Cardiac septum (tissue), 1 donor: ENCODE data around the gene CHCHD5. TPM values are rescaled to one million over a fixed set of nuclear protein-coding genes. Genes with fewer than 3 reads are reported as not detected.
"Not testable (repeated sequence)": the region's sequence is repeated elsewhere in the genome, so short reads cannot be mapped to it uniquely, and the experiment has no call there.

ENCODE experiments used
- DNase-seq: peaks from one replicate; pipeline ENCODE4 v3.0.0-alpha.2; 2020; ENCODE audit warnings: low spot score
- intact Hi-C: fragments of 100-400 bp; cut with DNase I; formaldehyde crosslinking; loops from one replicate; pipeline ENCODE4 v1.14.0; 2022
- long read RNA-seq: library from polyadenylated mRNA; unstranded; transcript quantifications from one replicate; pipeline ENCODE4 v2.0.0, GENCODE V29; 2021
- total RNA-seq: library from RNA; stranded (reverse); fragmentation: NEBNext Ultra II Directional; extraction: Animal tissue kit (Norgen Biotek cat#: 25700); gene quantifications from one replicate; pipeline ENCODE4 v1.2.1, GENCODE V29; 2021
- donor health status: DM: no; HTN: no; CAD: no.

Gene CHCHD5
- total RNA-seq = 24.9 TPM
- long read RNA-seq, partial matches to known transcripts = 1 of 12 reads
- long read RNA-seq, other reads (novel, unspliced or antisense) = 9 of 12 reads

- DNase-seq = peak; percentile 97
- intact Hi-C loops = loop anchor here (1.0 to 5.0 kb wide), 3 partner anchors 42 to 327 kb away; partner anchors contain the start of genes POLR1B and ZC3H8
Measured at GRCh38 chr2:112584134-112584890, at the start of gene CHCHD5. Gene CHCHD5, plus strand, starts transcription at chr2:112584609. Its CDS starts 39 bp downstream, at chr2:112584648.

DNA sequence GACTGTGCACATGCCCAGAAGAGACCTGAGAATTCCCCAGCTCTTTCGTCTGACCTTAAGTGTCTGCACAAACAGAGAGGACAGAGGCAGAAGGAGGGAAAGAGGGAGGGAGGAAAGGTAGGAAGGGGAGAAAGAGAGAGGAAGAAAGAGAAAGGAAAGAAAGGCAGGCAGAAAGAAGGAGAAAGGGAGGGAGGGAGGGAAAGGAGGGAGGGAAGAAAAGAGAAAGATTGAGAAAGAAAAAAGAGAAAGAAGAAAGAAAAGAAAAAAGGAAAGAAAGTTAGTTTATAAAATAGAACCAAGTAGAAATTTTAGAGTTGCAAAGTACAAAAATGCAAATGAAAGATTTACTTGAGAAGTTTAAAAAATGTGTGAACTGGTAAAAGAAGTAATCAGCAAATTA lies 49.6 kb upstream of the CHCHD5 start:
- no peak for DNase-seq
- intact Hi-C loops = no loop called here

DNA sequence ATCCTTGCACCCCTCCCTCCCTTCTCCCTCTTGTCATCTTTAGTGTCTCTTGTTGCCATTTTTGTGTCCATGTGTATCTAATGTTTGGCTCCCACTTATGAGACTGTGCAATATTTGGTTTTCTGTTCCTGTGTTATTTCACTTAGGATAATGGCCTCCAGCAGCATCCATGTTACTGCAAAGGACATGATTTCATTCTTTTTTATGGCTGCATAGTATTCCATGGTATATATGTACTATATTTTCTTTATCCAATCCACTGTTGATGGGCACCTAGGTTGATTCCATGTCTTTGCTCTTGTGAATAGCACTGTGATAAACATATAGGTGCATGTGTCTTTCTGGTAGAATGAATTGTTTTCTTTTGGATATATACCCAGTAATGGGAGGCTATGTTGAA lies 47.7 kb upstream of the CHCHD5 start:
- intact Hi-C loops, DNase-seq: not testable (repeated sequence)

DNA sequence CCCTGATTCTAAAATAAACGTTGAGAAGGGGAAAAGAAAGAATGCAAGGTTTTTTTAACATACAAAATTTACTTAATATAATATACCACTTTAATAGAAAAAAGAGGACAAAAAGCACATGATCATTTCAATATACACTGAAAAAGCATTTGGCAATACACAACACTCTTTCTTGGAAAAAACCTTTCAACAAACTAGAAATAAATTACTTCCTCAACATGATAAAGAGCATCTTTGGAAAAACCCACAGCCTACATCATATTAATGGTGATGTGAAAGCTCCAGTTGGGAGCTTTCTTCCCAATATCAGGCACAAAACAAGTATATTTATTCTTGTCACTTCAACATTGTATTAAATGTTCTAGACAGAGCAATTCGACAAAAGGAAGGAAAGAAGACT lies 45.1 kb upstream of the CHCHD5 start:
- intact Hi-C loops = no loop called here
- no peak for DNase-seq

GRCh38 chr2:112540906-112541305 lies 43.5 kb upstream of the CHCHD5 start:
- DNase-seq = no peak
- intact Hi-C loops = loop anchor here (5.0 kb wide), 1 partner anchor 59 kb away; the partner anchor contains the start of gene TTL

DNA sequence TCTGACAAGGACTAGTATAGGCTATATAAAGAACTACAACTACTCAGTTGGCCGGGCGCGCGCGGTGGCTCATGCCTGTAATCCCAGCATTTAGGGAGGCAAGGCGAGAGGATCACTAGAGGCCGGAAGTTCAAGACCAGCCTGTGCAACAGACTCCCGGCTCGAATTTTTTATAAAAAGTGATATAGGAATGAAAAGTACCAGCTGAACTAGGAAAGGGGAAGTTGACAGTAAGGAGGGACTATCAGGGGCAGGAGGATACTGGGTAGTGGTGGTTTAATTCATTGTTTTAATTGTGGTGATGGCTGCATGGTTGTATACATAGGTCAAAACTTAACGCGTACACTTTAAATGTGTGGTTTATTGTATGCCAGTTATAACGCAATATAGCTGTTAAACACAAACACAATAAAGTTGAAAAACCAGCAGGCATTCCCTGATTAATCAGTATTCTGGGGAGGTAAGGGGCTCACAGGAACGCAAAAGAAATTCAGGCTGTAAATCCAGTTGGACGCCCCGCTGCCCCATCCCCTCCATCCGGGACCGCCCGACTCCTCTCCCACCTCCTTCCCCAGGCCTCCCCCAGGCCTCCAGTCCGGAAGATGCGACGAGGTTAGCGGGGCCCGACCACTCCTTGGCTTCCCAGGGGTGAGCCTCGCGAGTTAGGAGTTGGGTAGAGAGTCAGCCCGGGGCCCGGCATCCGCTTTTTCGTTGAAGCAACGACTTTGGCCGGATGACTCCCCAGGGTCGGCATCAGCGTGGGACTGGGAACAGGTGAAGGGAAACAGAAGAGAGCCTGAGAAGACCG lies 42.9 kb upstream of the CHCHD5 start:
- intact Hi-C loops = loop anchor here (1.0 to 5.0 kb wide), 2 partner anchors 43 to 59 kb away; partner anchors contain the start of genes CHCHD5 and TTL
- DNase-seq = no peak

GRCh38 chr2:112542123-112542983 lies 42.1 kb upstream of the CHCHD5 start, which contains the start of gene POLR1B:
Gene POLR1B, plus strand, starts transcription at chr2:112542465. Its CDS starts 30 bp downstream, at chr2:112542495.
- intact Hi-C loops = loop anchor here (1.0 to 5.0 kb wide), 2 partner anchors 42 to 60 kb away; partner anchors contain the start of genes CHCHD5 and TTL

DNA sequence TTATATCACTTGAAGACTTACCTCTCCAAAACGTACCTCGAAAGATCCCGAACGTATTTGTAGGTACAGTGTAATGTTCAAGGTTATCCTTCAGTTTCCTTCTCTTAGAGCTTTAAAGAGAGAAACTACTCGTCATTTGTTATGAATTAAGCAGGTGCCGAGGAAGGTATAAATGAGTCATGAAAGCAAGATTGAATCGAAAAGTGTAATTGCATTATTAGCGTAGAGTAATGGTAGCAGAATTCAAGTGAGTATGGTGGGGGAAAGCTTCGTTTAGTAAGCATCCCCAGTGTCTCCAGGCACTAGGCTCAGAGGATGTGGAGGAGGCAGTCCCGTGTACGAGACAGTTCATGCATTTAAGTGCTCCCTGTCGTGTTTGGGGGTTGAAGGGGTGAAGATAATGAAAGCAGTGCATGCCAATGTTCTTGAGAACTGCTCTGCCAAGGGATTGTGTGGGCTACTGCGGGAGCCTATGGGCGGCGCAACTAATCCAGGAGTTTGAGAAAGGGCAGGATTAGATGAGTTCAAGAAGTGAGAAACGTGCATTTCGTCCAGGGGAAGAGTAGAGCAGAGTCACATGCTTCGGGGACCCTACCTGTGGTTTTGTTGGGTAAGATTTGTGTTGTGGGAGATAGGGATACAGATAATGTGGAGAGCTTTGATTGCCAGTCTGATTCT lies 41.3 kb upstream of the CHCHD5 start:
- intact Hi-C loops = loop anchor here (1.0 to 5.0 kb wide), 2 partner anchors 41 to 61 kb away; partner anchors contain the start of genes CHCHD5 and TTL
- no peak for DNase-seq

More at GRCh38 chr2:112542123-112542983, 42.1 kb upstream of the CHCHD5 start, which contains the start of gene POLR1B:
- peak; percentile 91 for DNase-seq

DNA sequence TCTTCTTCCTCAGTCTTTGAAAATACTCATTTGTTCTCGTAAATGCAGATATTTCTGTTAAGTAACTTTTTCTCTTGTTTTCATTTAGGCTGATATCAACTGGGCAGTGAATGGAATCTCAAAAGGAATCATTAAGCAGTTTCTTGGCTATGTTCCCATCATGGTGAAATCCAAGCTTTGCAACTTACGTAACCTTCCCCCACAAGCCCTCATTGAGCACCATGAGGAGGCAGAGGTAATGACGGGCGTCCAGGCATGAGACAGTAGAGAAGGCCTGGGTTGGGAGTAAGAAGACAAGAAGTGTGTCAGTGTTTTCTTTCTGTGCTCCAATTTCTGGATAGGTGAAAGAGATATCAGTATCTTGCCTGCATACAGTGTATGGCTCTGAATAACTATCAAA lies 37.1 kb upstream of the CHCHD5 start:
- DNase-seq = no peak
- intact Hi-C loops = no loop called here

DNA sequence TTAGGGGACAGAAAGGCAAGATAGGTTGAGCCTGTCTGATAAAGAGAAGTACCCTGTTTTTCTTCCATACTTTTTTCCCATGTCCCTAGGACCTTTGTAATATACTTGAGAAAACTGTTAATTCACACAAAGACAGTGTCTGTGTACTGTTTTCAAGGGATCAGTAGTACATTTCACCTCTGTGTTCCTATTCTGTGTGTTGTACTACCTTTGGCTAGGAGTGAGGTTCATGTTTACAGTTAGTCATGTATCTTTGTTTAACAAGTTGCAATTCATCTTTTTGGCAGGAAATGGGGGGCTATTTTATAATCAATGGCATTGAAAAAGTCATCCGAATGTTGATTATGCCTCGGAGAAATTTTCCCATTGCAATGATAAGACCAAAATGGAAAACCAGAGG lies 35.4 kb upstream of the CHCHD5 start:
- intact Hi-C loops = no loop called here

DNA sequence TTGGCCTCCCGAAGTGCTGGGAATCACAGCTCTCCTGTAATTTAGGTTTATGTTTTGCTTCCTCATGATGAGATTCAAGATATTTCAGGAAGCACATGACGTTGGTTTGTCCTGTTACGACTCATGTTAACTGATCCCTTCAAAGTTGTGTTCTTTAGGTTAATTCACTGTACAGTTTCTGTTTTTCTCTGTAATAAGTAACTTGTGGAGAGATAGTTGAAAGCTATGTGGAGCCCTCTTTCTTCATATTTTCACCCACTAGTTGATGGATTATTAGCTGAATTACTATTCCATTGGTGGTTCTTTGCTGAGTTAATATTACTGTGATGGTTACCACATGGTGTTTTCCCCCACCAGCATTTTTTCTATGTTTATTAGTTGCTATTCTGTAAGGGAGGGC lies 18.3 kb upstream of the CHCHD5 start:
- intact Hi-C loops = no loop called here
- no peak for DNase-seq

More for the DNA sequence above, 35.4 kb upstream of the CHCHD5 start:
- DNase-seq = no peak

- intact Hi-C loops, DNase-seq: not testable (repeated sequence)
Measured at GRCh38 chr2:112566508-112566907, 17.9 kb upstream of the CHCHD5 start.

GRCh38 chr2:112572005-112572404 lies 12.4 kb upstream of the CHCHD5 start:
- no peak for DNase-seq
- intact Hi-C loops = no loop called here

GRCh38 chr2:112577756-112578155 lies 6.7 kb upstream of the CHCHD5 start:
- no peak for DNase-seq
- intact Hi-C loops = no loop called here

- intact Hi-C loops = no loop called here
- DNase-seq = no peak
Measured at GRCh38 chr2:112579241-112579640, 5.2 kb upstream of the CHCHD5 start.

DNA sequence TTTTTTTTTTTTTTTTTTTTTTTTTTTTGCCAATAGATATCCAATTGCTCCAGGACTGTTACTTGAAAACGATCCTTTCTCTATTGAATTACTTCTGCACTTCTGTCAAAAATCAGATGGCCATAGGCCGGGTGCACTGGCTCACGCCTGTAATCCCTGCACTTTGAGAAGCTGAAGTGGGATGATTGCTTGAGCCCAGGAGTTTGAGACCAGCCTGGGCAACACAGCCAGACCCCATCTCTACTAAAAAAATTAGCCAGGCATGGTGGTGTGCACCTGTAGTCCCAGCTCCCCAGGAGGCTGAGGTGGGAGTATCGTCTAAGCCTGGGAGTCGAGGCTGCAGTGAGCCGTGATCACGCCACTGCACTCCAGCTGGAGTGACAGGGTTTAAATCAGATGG lies 4.3 kb upstream of the CHCHD5 start:
- intact Hi-C loops = loop anchor here (5.0 kb wide), 1 partner anchor 323 kb away; the partner anchor contains the start of gene ZC3H8
- no peak for DNase-seq

- DNase-seq = no peak
- intact Hi-C loops = loop anchor here (5.0 kb wide), 1 partner anchor 325 kb away; the partner anchor contains the start of gene ZC3H8
Measured at GRCh38 chr2:112582314-112582746, 2.1 kb upstream of the CHCHD5 start.

DNA sequence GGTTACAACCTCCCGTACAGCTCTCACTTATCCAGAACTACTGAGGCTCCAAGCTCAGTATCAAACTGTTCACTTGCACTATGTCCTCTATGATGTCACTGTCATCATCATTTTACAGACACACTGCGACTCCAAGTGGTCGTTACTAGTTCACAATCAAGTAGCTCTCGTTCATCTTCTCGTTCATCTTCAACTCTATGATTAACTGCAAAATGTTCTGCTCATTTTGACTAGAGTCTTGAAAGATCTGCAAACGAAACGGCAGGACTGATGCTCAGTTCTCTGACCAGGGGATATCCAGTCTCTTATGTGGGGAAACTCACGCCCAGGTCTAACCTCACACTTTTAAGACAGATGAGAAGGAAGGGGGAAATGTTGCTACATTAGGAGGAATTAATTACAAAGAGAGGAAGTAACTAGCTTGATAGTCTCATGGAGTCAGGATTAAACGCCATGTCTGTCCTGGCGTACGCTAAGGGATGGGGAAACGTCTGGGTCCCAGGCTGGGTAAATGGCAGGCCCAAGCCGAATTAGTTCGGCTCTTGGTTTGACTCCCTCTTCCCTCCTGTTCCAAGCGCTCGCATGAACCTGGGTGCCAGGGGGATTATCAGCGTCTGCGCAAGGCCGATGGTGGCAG lies 794 bp upstream of the CHCHD5 start:
- no peak for DNase-seq

More for the DNA sequence above, 794 bp upstream of the CHCHD5 start:
- intact Hi-C loops = loop anchor here (1.0 to 5.0 kb wide), 3 partner anchors 41 to 326 kb away; partner anchors contain the start of genes POLR1B and ZC3H8
